NB4 (cell line): Measurements from ENCODE around the gene CNTLN.

ENCODE experiments used
- CTCF ChIP-seq: IDR thresholded peaks from one replicate; pipeline ENCODE4 v1.5.1; 2012; ENCODE audit warnings: low read depth, low read length
- MAX ChIP-seq: IDR thresholded peaks from 2 replicates; pipeline ENCODE4 v1.6.1; 2011; ENCODE audit warnings: low read depth, low read length
- POLR2A ChIP-seq: IDR thresholded peaks from 2 replicates; pipeline ENCODE4 v1.6.1; 2011; ENCODE audit warnings: mild to moderate bottlenecking; ENCODE audit not compliant: insufficient read length; ENCODE audit errors: extremely low read depth

- TF ChIP-seq CTCF (no peak), POLR2A (no peak), MAX (no peak)
These were observed 288.8 kb downstream of the CNTLN start for GRCh38 chr9:17423681-17424011.
